Ishikawa (cell line): ENCODE measurements around the gene SLC33A1.

Experiments
- CEBPB ChIP-seq: IDR thresholded peaks from 2 replicates; pipeline ENCODE4 v1.6.1; 2012
- CREB1 ChIP-seq: IDR thresholded peaks from 2 replicates; pipeline ENCODE4 v1.6.1; 2012; ENCODE audit warnings: low read depth
- EGR1 ChIP-seq: IDR thresholded peaks from 2 replicates; pipeline ENCODE4 v1.6.1; 2012
- EP300 ChIP-seq: IDR thresholded peaks from 2 replicates; pipeline ENCODE4 v1.6.1; 2012; ENCODE audit warnings: borderline replicate concordance
- FOXM1 ChIP-seq: IDR thresholded peaks from 2 replicates; pipeline ENCODE4 v1.6.1; 2012; ENCODE audit warnings: low read depth, borderline replicate concordance
- MAX ChIP-seq: IDR thresholded peaks from 2 replicates; pipeline ENCODE4 v1.6.1; 2012
- NFIC ChIP-seq: IDR thresholded peaks from 2 replicates; pipeline ENCODE4 v1.6.1; 2012
- RAD21 ChIP-seq: IDR thresholded peaks from 2 replicates; pipeline ENCODE4 v1.6.1; 2012; ENCODE audit warnings: low read depth
- TAF1 ChIP-seq: IDR thresholded peaks from 2 replicates; pipeline ENCODE4 v1.6.1; 2012; ENCODE audit warnings: low read depth, mild to moderate bottlenecking
- TCF12 ChIP-seq: IDR thresholded peaks from 2 replicates; pipeline ENCODE4 v1.6.1; 2012; ENCODE audit warnings: low read depth
- TEAD4 ChIP-seq: IDR thresholded peaks from 2 replicates; pipeline ENCODE4 v1.6.1; 2012
- USF1 ChIP-seq: IDR thresholded peaks from 2 replicates; pipeline ENCODE4 v1.6.1; 2012
- YY1 ChIP-seq: IDR thresholded peaks from 2 replicates; pipeline ENCODE4 v1.6.1; 2012; ENCODE audit warnings: low read depth
- ZBTB7A ChIP-seq: IDR thresholded peaks from 2 replicates; pipeline ENCODE4 v1.6.1; 2012; ENCODE audit warnings: low read depth
- TF ChIP-seq, protein P1 (sequence below): IDR thresholded peaks from 2 replicates; pipeline ENCODE4 v1.6.1; 2012; ENCODE audit warnings: low read depth, mild to moderate bottlenecking

The SLC33A1 gene

DNA sequence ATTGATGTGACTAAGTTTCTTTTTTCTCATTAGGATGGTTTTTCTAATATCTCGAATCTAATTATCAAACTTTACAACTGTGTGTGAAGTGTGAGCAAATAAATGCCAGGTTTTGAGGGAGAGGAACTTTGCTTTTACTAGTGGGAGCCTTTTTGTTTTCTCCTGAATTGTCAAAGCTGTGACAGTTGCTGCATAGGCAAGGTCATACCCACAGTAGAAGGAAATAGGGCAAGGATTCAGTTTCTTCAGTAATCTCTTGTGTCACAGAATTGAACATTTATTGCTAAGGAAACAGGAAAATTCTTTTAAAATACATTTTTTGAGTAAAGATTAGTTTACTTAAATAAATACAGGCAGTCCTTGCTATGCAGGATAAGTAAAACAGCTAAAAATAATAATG, 35.7 kb upstream of the SLC33A1 start:
- TF ChIP-seq, protein P1, sequence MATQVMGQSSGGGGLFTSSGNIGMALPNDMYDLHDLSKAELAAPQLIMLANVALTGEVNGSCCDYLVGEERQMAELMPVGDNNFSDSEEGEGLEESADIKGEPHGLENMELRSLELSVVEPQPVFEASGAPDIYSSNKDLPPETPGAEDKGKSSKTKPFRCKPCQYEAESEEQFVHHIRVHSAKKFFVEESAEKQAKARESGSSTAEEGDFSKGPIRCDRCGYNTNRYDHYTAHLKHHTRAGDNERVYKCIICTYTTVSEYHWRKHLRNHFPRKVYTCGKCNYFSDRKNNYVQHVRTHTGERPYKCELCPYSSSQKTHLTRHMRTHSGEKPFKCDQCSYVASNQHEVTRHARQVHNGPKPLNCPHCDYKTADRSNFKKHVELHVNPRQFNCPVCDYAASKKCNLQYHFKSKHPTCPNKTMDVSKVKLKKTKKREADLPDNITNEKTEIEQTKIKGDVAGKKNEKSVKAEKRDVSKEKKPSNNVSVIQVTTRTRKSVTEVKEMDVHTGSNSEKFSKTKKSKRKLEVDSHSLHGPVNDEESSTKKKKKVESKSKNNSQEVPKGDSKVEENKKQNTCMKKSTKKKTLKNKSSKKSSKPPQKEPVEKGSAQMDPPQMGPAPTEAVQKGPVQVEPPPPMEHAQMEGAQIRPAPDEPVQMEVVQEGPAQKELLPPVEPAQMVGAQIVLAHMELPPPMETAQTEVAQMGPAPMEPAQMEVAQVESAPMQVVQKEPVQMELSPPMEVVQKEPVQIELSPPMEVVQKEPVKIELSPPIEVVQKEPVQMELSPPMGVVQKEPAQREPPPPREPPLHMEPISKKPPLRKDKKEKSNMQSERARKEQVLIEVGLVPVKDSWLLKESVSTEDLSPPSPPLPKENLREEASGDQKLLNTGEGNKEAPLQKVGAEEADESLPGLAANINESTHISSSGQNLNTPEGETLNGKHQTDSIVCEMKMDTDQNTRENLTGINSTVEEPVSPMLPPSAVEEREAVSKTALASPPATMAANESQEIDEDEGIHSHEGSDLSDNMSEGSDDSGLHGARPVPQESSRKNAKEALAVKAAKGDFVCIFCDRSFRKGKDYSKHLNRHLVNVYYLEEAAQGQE, result no peak
- TF ChIP-seq NFIC, result no peak
- no peak for TF ChIP-seq CREB1
- no peak for TF ChIP-seq TEAD4
- TF ChIP-seq TCF12, result no peak
- no peak for TF ChIP-seq EGR1
- no peak for TF ChIP-seq ZBTB7A
- no peak for TF ChIP-seq RAD21
- no peak for TF ChIP-seq YY1

DNA sequence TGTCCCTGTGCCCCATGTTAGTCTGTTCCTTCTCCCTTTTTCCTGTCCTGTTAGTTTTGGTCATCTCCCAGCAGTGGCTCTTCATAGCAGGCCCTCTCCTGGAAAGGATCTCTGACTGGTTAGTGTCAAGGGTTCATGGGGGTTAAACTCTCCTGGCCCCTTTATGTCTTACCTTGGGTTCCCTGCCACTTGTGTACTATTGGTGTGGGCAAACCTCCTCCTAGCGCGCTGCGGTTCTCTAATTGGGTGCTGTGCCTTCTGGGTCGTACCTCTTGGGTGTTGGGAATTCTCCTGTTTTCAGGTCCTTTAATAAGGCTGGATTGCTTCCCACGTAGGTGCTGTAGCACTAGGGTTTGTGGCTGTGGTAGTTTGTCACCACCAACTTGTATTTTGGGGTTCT, 35.0 kb upstream of the SLC33A1 start:
- TF ChIP-seq TEAD4, result no peak
- TF ChIP-seq YY1, result no peak
- TF ChIP-seq ZBTB7A, result no peak
- TF ChIP-seq FOXM1, result no peak
- TF ChIP-seq EGR1, result no peak
- TF ChIP-seq CREB1, result no peak

DNA sequence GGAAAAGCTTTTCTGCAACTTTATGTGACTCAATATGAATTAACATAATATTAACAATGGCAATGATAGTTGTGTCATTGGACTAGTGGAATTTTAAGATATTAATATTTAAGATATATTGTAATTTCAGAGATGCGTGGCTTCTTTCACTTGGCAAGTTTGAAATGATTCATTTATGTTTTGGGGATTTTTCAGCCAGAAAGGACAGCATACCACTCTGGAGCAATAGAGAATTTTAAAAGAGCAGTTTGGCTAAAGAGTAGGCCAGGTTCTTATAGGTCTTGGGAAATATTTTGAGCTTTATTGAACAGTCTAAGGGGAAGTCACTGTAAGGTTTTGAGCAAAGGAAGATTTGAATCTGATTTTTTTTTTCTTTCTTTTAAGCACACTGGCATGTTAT, 32.7 kb upstream of the SLC33A1 start:
- TF ChIP-seq, protein P1, result no peak
- TF ChIP-seq EP300 (no peak), CREB1 (no peak), TEAD4 (no peak), YY1 (no peak), RAD21 (no peak), TAF1 (no peak), EGR1 (no peak), NFIC (no peak), ZBTB7A (no peak), MAX (no peak), CEBPB (no peak), TCF12 (no peak)

DNA sequence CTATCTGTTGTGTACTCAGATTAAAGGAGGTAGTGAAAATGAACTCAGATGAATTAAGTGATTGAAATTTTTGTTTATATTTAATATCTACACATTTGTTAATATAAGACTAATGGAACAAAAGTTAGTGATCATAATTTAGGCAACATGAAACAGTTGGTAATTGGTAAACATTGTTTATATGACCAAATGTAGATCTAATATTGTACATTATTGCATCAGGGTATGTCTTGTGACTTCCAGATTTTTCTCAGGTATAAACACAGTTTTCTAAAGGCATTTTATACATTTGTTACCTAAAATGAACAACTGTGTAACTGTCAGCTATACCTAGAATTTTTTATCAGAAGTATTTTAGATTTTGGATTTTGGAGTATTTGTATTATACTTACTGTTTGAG, 31.1 kb upstream of the SLC33A1 start:
- TF ChIP-seq TAF1 (no peak), TEAD4 (no peak), EGR1 (no peak), CEBPB (no peak), ZBTB7A (no peak), USF1 (no peak), FOXM1 (no peak), NFIC (no peak), CREB1 (no peak), EP300 (no peak), YY1 (no peak), MAX (no peak)
- TF ChIP-seq, protein P1, result no peak

DNA sequence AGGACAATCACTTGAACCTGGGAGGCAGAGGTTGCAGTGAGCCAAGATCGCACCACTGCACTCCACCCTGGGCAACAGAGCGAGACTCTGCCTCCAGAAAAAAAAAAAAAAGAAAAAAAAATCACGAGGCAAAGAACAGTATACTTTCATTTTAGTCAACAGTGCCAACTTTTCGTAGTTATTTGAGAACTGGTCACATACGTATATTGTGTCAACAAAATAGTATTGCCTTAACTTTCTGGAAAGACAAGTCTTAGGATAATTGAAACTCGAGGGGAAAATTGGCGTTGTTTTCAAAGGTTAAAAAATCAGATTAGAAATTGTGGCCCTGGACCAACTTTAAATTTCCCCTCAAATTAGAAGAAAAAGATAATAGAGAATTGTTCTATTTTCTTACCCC, 30.1 kb upstream of the SLC33A1 start:
- TF ChIP-seq MAX (no peak), FOXM1 (no peak), TAF1 (no peak), CEBPB (no peak), RAD21 (no peak), TEAD4 (no peak), USF1 (no peak), YY1 (no peak), CREB1 (no peak), TCF12 (no peak)
- TF ChIP-seq, protein P1, result no peak
